GM19351 (cell line): Measurements from ENCODE around the gene MYH13.

ENCODE experiments used
- ATAC-seq: cut with Tn5 transposase; IDR thresholded peaks from one replicate; pipeline ENCODE4 v1.9.1; 2021; ENCODE audit warnings: mild to moderate bottlenecking, moderate library complexity; ENCODE audit not compliant: unreplicated experiment

The MYH13 gene

GRCh38 chr17:10372906-10373305, at the start of gene MYH13:
MYH13 (minus strand) TSS chr17:10373006; CDS start chr17:10364530, 8,476 bp downstream.
- ATAC-seq, result no peak

GRCh38 chr17:10421900-10422542, 49.2 kb upstream of the MYH13 start, which contains the start of gene MYH8:
MYH8 (minus strand) TSS chr17:10421950; CDS start chr17:10420227, 1,723 bp downstream.
- no peak for ATAC-seq

GRCh38 chr17:10421211-10421610, 48.4 kb upstream of the MYH13 start:
- no peak for ATAC-seq

GRCh38 chr17:10420811-10421210, 48.0 kb upstream of the MYH13 start:
- no peak for ATAC-seq

GRCh38 chr17:10417431-10417830, 44.6 kb upstream of the MYH13 start:
- ATAC-seq, result no peak

GRCh38 chr17:10415161-10415560, 42.4 kb upstream of the MYH13 start:
- ATAC-seq, result no peak

- no peak for ATAC-seq
Measured at GRCh38 chr17:10403589-10403988, 30.8 kb upstream of the MYH13 start.

GRCh38 chr17:10398352-10398751, 25.5 kb upstream of the MYH13 start:
- ATAC-seq, result no peak

GRCh38 chr17:10396524-10397163, 23.8 kb upstream of the MYH13 start:
- ATAC-seq, result no peak

- ATAC-seq, result peak; percentile 79
Measured at GRCh38 chr17:10394201-10394887, 21.5 kb upstream of the MYH13 start.

- ATAC-seq, result no peak
Measured at GRCh38 chr17:10392880-10393279, 20.1 kb upstream of the MYH13 start.

- ATAC-seq, result no peak
Measured at GRCh38 chr17:10385871-10386270, 13.1 kb upstream of the MYH13 start.

GRCh38 chr17:10384175-10384574, 11.4 kb upstream of the MYH13 start:
- ATAC-seq, result no peak

GRCh38 chr17:10380631-10381408, 8.0 kb upstream of the MYH13 start:
- ATAC-seq, result no peak

GRCh38 chr17:10370016-10370608, 2.7 kb downstream of the MYH13 start:
- ATAC-seq, result no peak

- no peak for ATAC-seq
Measured at GRCh38 chr17:10369239-10369638, 3.6 kb downstream of the MYH13 start.

- ATAC-seq, result no peak
Measured at GRCh38 chr17:10368561-10368960, 4.2 kb downstream of the MYH13 start.

- no peak for ATAC-seq
Measured at GRCh38 chr17:10360578-10360977, 12.2 kb downstream of the MYH13 start.

- ATAC-seq, result no peak
Measured at GRCh38 chr17:10357768-10358167, 15.0 kb downstream of the MYH13 start.

GRCh38 chr17:10354651-10355050, 18.2 kb downstream of the MYH13 start:
- ATAC-seq, result no peak

GRCh38 chr17:10352893-10353292, 19.9 kb downstream of the MYH13 start:
- ATAC-seq, result no peak
